HG03354 (cell line): ENCODE results near the gene RSU1.

Source experiments
- ATAC-seq: cut with Tn5 transposase; IDR thresholded peaks from one replicate; pipeline ENCODE4 v1.9.1; 2021; ENCODE audit warnings: mild to moderate bottlenecking; ENCODE audit not compliant: unreplicated experiment, poor library complexity, severe bottlenecking

The RSU1 gene

DNA sequence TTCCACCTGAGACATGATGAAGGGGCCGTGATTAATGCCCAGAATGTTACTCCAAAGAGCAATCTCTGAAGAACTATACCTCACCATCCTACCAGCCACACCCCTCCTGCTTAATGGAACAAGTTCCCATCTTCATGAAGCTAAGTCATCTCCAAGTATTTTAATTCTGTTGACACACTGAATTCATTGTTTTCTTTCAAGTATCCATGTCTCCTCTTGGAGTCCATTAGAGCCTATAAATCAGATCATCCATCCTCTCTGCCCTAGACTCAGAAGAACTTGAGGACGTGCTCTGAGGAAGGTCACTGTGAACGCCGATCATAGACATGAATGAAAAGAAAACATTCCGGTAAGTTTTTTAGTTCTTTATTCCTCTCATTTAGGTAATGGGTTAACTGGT is 126.8 kb downstream of the RSU1 start:
- ATAC-seq, result no peak

DNA sequence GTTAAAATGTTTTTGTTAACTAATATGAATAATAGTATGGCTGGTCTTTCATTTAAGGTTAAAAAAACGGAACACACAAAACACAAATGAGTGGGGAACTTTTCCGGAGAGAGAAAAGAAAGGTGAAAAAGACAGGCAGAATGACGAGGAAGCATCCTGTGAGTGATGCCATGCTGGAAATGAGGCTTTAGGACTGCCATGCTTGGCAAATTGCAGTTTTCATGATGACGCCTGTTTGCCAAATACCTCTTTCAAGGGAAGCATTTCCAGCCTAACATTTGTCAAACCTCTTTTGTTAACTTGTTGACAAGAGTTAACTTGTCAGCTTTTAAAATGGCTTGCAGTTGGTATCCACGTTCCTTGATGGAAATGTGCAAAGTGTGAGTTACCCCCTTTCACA is 127.5 kb downstream of the RSU1 start:
- no peak for ATAC-seq

DNA sequence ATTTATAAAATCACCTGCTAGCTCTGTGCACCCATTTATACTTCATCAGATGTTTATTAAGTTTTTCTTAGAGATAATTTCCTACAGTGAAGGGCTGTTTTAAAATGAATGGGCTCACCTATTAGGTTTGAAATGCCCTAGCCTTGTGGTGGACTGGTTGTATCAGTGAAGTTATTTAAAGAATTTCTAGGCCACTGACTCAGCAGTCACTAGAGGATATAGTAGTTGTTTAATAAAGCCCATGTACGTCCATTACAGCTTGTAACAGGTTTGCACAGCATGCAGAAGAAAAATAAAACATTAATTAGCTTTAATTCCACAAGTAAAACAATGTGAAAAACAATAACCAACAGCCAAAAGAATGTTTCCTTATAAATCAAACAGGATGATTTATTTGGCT is 128.0 kb downstream of the RSU1 start:
- no peak for ATAC-seq

DNA sequence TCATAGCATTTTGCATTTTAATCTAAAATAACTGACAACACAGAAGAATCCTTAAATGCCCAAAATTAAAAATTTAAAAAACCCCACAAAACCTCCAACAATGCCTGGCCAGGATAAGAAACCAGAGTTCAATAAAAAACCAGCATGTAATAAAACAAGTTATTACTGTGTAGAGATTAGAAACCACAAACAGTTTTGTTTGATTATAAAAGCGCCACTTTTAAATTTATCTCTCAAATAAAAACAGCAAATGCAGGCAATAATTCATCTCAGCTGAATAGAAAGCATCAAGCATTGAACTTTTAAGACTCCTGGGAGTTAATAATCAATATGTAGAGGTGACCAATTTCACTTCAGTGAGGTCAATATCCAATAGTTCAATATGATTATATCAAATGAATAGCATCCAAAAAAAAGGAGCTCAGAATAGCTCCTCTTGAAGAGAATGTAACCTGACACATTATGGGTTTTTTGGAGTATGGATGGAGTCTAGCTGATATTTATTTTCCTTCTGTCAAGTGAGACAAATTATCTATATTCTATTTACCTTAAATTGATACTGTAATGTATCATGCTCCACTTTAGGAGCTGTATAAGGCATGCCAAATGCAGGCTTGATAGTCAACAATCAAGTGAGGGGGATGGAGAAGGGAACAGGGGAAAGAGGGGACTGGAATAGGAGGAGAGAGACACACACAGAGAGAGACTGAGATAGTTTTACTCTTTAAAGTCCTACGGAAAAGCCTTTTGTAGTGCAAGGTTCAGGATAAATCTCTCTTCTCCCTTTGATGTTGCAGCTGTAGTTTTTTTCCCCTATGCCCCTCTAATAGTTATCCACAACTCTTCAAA is 130.9 kb downstream of the RSU1 start:
- ATAC-seq, result no peak

DNA sequence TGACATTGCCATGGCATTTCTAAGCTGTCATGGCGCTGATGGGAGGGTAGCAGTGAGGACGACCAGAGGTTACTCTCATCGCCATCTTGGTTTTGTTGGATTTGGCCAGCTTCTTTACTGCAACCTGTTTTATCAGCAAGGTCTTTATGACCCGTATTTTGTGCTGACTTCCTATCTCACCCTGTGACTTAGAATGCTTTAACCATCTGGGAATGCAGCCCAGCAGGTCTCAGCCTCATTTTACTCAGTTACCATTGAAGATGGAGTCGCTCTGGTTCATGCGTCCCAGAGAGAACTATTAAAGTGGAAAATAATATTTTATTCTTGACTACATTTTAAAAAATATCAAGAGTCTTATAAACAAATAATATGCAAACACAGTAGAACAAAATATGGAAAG is 131.7 kb downstream of the RSU1 start:
- ATAC-seq, result no peak

DNA sequence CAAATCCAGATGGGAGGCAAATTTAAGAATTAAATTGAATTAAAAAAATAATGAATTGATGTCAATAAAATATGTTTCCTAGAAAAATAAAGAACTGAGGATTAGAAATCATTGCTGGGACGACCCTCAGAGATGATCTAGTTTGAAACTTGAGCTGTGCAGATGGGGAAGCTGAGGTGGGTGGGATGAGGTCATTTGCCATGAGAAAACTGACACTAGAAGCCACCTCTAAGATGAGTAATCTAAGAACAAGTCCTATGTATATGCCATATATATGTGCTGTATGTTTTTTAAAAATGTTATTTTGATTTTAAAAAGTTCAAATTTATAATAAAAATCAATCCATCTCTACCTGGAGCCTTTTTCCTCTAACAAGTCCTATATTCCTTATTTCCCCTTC is 135.7 kb downstream of the RSU1 start:
- no peak for ATAC-seq

DNA sequence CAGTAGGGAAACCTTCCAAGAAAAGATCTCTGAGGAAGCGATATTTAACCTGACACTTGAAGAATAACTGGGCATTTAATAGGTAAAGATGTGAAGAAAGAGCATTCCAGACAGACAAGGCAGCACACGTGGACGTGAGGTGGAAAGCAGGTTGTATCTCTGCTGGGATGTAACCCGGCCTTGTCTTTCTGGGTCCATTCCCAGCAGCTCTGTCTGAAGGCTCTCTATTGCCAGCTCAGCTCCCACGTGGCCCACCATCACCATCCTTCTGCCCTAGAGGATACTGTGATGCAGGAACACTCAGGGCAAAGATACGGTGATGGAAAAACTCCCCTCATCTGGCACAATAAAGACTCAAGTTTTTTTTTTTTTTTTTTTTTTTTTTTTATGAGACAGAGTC is 137.7 kb downstream of the RSU1 start:
- ATAC-seq, result no peak

DNA sequence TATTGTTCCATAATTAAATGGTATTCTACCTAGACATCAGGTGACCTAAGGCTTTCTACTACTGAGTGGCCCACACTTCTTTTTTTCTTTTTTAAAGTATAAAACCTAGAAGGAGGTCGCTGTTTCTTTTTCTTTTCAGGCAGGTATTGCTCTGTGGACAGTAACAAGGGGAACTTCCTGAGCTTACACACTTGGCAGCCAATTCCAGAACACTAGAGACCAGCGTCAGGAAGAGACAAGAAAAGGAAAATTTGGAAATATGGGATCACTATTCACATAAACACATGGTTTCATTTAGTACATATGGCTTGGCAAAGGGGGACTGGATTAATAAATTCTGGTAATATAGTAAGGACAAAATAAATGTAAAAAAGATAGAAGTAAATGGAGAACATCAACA is 141.9 kb downstream of the RSU1 start:
- ATAC-seq, result no peak

DNA sequence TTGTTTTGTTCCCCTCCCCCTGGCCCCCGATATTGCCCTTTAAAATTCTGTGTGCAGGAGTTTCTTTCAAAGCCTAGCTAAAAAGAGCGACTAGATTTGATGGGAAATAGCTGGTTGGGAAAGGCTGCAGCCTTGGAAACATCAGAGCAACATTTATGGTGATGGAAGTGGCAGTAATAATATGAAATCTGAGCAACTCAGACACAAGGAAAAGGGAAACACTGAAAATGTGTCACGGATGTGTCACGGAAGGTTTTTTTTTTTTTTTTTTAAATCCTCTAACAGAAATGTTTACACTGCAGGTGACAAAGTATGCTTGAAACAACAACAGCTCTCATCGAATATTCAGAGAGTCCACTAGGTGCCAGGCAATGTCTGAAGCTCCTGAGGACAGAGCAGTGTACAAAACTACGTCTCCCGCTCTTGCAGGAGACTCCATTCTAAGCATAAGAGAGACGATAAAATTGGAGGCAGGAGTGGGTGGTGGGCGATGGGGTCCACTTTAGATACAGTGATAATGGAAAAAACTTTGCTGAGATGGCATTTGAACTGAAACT is 143.0 kb downstream of the RSU1 start:
- no peak for ATAC-seq

DNA sequence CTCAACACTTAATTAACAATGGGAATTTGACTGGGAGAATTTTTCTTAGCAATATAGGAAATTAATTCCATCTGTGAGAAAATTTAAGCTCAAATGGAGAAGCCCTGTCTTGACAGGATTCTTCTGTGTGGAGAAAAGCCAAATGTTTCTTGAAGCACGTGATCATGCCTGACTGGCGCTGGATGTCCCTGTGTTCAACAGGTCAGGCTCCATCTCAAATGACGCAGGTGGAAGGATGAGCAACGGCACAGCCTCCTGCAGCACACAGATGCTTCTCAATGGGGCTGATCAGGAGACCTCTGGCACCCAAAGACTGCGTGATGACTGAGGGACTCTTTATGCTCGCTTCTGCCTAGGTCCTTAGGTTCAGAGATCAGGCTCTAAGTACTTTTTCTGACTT is 143.8 kb downstream of the RSU1 start:
- no peak for ATAC-seq

DNA sequence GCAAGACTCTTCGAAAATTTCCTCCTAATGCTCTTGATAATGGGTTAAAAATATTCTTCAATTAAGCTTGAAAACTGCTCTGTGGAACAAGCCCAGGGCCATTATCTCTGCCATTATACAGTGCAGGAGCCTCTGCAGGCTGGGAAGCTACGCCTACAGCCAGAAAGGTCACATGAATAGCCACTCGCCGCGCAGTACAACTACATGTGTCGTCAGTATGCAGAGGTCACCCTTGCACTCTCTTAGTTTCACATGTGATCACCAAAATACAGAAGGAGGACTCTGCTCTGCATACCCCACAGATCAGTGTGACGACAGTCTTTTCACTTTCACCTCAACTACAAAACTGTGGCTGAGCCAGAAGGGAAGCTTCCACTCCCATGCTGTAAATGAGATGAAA is 153.8 kb downstream of the RSU1 start:
- ATAC-seq, result no peak

DNA sequence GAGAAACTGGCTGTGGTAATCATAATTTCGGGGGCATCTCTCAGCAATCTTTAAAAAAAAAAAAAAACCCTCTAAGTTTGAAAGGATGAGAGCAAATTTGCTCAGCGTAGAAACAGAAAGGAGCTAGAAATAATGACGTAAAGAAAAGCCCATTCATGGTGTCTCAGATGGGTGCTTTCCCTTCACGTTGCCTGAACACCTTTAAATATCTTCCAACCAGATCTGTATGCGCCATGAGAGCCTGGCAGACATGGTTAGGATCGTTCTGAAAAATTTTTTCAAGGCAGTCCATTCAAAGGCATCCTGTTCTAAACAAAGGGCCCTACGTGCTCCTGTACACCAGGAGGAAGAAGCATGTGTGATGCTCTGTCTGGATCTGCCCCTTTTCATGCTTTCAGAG is 154.3 kb downstream of the RSU1 start:
- no peak for ATAC-seq

DNA sequence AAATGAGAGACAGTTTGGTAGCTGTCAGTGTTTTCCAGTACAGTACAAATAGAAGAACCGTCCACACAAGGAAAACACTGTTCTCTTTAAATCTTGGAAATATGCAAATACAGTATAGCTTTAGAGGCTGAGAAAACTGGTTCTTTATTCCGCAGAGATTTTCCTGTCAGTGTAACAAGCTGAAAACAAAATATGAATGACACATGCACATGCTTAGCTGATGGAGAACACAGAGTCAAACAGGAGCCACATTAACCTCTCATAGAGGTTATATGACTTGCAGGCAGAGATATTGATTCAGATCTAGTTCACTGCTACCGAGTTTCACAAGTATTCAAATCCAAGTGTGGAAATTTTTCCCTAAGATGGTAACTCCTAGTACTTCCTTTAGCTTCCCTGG is 160.3 kb downstream of the RSU1 start:
- ATAC-seq, result no peak

DNA sequence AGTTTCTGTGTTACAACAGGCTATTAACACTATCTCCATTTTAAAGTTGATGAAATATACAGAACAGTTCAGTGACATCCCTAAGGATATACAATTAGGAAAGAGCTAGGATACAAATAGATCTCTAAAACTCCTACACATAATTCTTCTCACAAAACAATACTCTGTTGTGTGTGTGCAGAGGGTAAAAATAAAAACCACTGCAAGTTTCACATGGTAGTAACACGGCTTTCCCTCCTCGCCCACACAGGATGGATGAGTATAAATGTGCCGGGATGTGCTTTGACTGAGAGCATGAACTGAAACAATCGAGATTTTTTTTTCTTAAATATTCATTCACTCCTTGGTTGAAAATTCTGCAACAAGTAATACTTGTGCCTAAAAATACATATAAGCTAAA is 164.0 kb downstream of the RSU1 start:
- ATAC-seq, result no peak

DNA sequence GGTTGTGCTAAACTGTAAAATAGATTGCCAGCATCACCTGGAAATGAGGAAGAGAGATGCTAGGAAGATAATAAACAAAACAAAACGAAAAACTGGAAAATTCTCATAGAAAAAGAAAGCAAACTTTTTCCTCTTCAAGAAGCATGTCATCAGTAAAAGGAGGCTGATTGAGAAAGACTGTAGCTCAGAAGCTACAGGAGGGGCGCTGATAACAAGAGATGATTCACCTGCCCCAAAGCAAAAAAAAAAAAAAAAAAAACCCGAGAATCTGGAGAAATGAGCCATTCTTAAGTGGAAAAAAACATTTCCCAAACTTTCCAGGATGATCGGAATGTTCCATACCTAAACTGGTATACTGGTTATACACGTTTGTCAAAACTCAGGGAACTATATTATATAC is 165.1 kb downstream of the RSU1 start:
- no peak for ATAC-seq

DNA sequence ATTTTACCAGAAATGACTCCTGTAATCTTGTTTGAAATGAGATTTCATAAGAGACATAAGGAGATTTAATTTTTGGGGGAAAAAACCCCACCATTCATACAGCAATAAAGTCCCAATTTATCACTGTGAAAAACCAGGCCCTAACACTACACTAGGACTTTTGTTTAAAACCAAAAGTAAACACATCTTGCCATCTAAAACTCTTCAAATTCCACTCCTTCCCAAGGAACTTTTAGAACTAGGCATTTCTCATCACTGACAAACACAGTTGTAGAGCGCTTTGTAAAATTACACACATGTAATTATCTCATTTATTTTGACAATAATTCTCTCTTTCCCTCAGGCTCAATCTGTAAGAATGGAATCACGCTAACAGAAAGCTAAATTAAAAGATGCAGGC is 167.5 kb downstream of the RSU1 start:
- ATAC-seq, result no peak

DNA sequence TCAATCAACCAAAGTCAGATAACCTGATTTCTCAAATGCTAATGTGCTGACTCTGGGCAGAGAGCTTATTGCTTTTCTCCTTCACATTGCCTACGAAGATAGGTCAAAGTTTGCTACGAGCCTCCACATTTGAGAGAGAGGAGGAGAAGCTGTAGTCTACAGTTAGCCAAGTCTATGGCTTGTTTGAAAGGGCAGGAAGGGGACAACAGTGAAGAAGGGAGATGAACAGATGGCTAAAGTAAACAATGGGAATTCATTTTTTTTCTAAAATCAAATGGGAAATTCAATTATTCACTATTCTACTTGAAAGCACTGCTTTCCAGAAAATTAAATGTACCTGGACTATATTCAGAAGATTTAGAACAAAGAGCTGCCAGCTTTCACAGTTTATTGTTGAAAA is 168.9 kb downstream of the RSU1 start:
- no peak for ATAC-seq

DNA sequence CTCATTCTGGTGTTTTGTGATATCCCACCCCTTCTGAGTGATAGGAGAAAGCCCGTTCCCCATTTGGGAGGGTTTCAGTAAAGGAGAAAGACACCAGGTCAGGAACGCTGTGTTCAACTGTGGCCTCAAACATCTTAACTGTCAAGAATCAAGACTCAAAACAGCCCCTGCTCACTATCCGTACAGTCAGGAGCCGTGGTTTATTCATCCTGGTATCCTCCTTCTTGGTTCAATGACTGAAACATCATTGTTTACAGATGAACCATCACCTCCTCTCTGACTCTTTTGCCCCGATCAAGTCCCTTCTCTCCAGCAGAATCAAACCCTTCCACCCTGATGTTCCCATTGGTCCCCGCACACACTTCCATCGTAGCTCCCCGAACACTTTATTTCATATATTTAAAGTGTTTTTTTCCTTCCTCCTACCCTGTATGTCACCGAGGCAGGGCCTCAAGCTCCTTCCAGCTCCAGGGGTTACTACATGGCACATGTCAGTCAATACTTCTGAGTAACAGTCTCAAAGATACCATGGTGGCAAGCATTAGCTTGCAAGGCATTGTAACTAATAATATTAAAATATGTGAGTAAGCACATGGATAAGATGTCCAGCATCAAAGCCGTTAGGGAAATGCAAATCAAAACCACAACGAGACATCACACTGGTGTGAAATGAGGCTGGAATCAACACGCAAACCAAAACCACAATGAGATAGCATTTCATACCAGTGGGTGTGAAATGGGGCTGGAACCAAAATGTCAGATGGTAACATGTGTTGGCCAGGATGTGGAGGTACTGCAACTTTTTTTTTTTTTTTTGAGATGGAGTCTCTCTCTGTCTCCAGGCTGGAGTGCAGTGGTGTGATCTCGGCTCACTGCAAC is 170.8 kb downstream of the RSU1 start:
- no peak for ATAC-seq

DNA sequence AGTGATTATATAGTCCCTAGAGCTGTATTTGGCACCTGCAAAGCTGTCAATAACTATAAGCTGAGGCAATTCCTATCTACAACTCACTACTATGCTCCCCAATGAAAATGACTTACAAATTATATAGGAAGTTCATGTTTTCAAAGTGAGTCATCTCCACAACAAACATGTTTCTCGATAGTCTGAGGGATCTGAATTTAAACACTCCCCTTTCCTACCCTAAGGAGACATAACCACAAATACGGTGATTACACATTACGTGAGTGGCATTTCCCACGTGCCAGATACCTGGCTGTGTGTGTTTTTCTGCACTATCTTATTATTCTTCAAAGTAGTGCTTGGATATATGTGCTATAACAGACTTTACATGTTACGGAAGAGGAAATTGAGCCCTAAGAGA is 173.1 kb downstream of the RSU1 start:
- ATAC-seq, result no peak

DNA sequence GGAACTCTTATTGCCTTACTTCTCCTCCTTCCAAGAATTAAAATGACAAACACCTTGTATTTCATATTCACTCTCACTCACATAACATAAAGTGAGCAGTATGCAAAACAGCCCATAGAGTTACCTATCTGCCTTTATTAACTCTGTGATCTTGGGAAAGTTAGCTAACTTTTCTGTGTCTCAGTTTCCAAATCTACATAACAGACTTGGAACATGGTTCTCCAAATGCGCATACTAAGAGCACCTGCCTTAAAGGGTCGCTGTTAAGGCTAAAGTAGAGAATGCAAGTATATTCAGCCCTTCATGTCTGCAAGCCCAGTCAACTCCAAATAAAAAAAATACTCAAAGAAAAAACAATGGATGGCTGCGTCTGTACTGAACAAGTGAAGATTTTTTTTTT is 173.7 kb downstream of the RSU1 start:
- ATAC-seq, result no peak

DNA sequence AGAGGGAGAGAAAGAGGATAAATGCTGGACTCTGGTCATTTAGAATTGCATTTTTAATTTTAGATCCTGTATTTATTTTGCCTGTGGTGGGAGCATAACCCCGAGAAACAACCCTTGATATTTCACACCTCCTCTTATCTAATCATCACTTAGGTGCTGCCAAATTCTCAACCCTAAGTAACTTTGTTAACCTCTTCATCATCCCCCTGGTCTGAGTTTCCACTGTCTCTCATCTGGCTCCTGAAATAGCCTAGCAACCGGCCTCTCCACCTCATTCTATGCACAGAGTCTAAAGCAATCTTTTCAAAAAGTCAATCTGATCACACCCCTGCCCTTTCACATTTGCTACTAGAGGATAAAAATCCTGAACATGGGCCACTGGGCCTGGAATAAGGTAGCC is 177.1 kb downstream of the RSU1 start:
- no peak for ATAC-seq
